HTERT RPE-1 (cell line): ENCODE measurements around the gene ATG2A.

Experiments
- in situ Hi-C: fragments of 300-500 bp; cut with MboI; formaldehyde crosslinking; loops from 4 replicates; pipeline ENCODE4 v1.14.3; 2020; ENCODE audit warnings: low sequenced_read_pairs

Gene ATG2A

GRCh38 chr11:64888406-64888728, 28.6 kb downstream of the ATG2A start:
- in situ Hi-C loops = no loop called here

DNA sequence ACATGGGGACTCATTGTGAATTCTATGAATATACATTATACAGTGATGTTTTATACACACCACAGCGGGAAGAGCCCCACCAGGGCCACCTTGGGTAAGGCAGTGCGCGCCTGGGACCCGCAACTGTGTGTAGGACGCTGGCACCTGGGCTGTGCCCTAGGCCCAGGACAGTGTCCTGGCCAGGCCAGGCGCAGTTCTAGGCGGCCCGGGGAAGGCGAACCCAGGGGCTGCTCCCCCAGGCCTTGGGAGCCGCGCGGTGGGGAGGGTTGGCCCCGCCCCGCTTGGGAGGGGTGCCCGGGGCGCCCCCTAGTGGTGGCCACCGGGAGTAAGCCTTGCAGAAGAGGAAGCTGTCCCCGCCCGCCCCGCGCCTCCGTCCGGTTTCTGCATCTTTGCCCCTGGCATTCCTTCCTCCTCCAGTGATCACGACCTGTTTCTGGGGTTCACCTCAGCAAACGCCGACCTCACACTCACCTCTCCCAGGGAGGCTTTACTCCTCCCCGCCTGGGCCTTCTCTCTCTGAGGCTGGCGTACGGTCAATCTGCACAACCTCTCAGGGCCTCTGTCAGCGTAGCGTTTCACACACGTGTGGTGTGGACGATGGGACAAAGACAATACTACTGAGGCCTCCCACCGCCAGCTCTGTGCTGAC, 29.1 kb downstream of the ATG2A start:
- in situ Hi-C loops = no loop called here

- in situ Hi-C loops = no loop called here
Measured at GRCh38 chr11:64887234-64887756, 29.7 kb downstream of the ATG2A start.

DNA sequence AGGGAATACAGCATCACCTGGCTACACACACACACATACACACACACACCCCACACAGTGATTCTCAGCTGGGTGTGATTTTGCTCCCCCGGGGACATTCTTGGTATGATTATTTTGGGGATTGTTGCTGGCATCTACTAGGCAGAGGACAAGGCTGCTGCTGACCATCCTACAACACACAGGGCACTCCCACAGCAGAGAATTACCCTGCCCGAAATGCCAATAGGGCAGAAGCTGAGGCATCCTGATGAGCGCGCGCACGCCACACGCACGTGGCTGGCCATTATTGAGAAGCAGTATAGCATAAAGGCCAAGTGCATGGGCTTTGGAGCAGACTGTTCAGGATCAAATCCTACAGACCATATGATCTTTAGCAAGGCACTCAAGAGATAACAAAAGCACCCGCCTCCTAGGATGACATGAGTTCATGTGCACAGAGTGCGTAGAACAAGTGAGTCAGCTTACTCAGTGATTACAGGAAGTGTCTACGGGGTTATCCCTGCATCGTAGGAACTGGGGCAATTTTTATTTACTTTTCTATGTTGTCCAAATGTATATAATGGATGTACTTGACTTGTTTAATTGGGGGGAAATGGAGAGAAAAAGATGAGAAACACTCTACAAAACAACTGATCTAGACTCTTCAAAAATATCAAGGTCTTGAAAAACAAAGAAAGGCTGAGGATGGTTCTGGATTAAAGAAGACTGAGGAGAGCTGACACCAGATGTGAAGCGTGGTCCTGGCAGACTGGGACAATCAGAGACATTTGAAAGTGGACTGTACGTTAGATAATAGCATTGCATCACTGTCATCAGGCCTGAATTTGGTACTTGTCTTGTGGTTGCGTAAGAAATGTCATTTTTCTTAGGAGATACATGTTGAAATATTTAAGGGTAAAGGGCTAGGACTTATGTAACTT, 31.4 kb downstream of the ATG2A start:
- in situ Hi-C loops = no loop called here

- in situ Hi-C loops = no loop called here
Measured at GRCh38 chr11:64884019-64884418, 33.0 kb downstream of the ATG2A start.

- in situ Hi-C loops = no loop called here
Measured at GRCh38 chr11:64883575-64883974, 33.4 kb downstream of the ATG2A start.

- in situ Hi-C loops = no loop called here
Measured at GRCh38 chr11:64882243-64882642, 34.8 kb downstream of the ATG2A start.

DNA sequence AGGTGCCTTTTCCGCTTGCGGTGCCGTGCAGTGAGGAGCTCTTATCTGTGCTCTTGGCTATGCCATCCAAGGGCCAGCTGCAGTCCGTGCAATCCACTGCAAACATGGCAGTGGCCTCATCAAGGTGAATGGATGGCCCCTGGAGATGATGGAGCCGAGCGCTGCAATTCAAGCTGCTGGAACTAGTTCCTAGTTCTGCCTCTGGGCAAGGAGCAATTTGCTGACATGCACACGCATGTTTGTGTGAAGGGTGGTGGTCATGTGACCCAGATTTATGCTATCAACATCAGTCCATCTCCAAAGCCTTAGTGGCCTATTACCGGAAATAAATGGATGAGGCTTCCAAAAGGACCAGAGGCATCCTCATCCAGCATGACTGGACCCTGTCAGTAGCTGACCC, 35.5 kb downstream of the ATG2A start:
- in situ Hi-C loops = no loop called here

- in situ Hi-C loops = no loop called here
Measured at GRCh38 chr11:64880240-64881001, 36.6 kb downstream of the ATG2A start.

- in situ Hi-C loops = no loop called here
Measured at GRCh38 chr11:64879244-64879900, 37.6 kb downstream of the ATG2A start.

- in situ Hi-C loops = no loop called here
Measured at GRCh38 chr11:64878494-64879243, 38.3 kb downstream of the ATG2A start, which contains the start of gene EHD1. TSS of gene EHD1 (minus strand) at chr11:64878621. CDS start at chr11:64878464, 157 bp downstream.

DNA sequence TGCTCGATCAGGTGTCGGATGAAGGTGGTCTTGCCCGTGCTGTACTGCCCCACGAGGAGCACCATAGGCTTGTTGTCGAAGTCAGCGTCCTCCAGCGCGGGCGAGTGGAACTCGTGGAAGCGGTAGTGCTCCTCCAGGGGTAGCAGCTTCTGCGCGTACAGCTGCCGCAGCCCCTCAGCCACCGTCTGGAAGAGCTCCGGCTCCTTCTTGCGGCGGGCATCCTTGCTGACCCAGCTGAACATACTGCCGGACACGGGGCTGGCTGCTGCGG, 38.9 kb downstream of the ATG2A start:
- in situ Hi-C loops = no loop called here

DNA sequence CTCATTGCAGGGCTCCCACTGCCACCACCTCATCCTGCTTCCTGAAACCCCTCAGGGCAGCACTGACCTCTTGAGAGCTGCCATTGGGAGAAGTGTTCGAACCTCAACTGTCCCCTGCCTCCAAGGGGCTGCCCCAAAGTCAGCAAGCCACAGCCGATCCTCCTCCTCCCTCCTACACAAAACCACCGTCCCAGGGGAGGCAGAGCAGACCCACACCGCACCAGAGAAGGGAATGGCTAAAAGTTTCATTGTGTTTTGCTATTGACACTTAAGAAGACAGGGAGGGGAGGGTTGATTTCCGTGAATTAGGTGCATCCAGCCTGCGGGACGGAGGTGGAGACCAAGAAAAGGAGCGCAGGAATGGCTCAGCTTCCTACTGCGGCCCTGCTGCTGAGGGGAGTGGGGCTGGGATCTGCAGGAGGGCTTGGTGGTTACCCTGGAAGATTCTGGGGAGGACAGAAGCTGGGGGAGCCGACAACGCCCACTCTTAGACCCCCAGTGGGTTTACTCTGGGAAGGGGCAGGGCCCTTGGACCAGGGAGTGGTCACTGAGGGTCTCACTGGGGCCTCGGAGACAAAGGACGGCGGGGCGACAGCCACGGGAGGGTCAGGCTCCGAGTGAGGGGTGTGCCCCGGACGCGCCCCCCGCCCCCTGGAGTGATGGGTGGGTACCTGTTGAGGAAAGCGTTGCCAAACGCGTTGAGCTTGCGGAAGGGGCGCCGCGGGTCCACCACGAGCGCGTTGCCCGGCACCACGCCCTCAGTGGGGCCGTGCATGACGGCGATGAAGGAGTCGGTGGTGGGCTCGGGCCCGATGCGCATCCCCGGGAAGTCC, 39.4 kb downstream of the ATG2A start:
- in situ Hi-C loops = no loop called here

- in situ Hi-C loops = no loop called here
Measured at GRCh38 chr11:64876835-64877341, 40.1 kb downstream of the ATG2A start.

GRCh38 chr11:64876229-64876750, 40.7 kb downstream of the ATG2A start:
- in situ Hi-C loops = no loop called here

DNA sequence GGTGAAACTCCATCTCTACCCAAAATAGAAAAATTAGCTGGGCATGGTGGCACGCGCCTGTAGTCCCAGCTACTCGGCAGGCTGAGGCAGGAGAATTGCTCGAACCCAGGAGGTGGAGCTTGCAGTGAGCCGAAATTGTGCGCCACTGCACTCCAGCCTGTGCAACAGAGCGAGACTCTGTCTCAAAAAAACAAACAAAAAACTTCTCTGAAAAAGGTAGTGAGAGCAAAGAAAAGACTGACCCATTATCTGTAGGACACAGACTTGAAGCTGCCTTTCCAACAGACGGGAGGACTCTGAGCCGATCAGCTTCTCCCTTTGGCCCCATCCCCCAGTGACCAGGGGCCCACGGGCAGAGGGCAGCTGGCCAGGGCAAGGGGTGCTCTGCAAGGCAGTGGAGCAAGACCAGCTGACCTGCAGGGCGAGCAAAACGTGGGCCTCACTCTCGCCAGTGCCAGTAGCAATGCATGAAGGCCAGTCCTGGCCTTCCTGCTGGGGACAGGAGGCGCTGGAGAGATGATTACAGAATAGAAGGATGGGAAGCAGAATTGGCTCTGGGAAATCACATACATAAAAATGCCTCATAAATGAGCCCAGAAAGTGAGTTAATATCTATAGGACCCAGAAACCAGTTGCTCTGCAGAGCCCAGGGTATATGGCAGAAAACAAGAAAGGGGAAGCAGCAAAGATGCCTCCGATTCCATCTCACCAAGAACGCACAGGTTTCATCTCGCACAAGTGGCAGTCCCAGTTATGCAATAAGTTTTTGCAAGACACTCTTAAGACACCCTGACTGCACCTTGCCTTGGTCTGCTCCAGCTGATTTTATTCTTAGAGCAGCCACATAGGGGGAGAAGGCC, 41.4 kb downstream of the ATG2A start:
- in situ Hi-C loops = no loop called here

DNA sequence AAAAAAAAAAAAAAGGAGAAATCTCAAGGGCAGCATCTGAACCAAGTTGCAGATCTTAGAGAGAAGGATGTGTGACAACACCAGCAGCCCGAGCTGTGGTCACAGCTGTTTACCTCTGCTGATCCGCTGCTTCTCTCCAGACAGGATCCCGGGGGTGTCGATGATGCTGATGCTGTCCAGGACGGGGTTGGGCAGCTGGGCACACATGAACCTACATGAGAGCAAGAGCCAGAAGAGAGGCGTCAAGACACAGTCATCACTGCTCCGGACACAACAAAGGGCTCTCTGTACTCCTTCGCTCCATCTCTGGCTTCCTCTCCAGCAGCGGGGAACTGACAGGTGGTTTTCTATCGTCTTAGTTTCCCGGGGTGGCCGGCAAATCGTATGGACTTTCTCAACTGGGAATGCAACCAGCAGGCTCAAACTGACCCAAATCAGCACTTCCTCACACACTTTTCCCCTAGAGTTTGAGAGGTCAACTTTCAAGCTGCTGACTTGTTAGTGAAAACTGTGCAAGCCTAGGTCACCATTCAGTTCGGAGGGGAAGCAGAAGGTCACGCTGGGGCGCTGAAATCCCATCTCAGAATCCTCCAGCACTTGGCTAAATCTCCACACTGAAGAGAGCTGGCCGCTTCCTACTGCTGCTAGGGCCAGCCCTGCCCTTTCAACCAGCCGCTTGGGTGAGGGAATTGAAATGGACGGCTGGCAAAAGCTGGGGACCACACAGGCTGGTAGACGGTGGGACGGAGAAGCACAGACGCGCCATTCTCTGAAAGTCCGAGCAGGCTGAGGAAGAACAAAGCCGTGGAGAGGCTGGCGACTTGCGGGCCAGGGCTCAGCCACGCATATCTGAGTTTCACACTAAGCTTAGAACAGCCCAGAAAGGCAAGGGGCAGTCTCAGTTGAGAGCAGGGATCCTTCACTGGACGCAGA, 42.4 kb downstream of the ATG2A start:
- in situ Hi-C loops = no loop called here
